Measurements from ENCODE around the gene VAV1. TPM values are rescaled to one million over a fixed set of nuclear protein-coding genes. Genes with fewer than 3 reads are reported as not detected.
A peak's percentile ranks its signal among the peaks of the same experiment; 100 is the strongest.

Gene VAV1
- total and polyA plus RNA-seq, 9 of the 15 experiments (the other 6 are each of a cell fraction or from before 2014, with no cell fraction given): 0.46 to 20.1 (median 11.1) TPM

DNA sequence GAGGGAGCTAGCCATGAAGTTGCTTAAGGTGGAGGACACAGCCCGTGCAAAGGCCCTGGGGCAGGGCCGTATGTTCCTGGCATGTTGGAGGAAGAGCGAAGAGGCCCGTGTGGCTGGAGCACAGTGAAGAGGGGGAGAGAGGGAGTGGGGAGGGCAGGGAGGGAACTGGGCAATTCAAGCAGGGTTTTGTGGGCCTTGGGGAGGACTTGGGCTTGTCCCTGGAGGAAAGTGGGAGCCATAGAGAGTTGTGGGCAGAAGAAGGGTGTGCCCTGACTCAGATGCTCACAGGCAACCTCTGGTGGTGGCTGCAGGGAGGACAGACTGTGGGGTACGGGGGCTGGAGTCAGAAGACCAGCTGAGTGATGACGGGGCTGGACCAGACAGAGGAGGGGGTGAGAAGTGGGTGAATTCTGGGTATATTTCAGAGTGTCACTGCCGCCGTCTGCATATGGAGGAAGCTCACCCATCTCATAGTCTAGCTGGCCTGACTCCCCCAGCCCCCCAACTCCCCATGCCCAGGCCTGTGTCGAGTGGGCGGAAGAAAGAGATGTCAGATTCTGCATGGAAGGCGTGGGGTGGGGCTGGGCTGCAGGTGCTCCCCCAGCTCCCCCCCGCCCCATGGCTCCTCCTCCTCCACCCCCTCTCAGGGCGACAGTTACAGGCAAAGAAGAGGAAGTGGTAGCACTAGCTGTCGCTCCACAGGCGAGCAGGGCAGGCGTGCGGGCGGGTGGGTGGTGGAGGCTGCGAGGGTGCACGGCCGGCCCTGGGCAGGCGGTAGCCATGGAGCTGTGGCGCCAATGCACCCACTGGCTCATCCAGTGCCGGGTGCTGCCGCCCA, at the start of gene VAV1 (continued):
- TF ChIP-seq TSHZ1 (CRISPR knock-in tag; IDR thresholded peaks at IDR 0.05) (no peak), MTA2 (IDR thresholded peaks at IDR 0.05; ENCODE audit: low read depth) (no peak), PHF20 (IDR thresholded peaks at IDR 0.05; ENCODE audit: partially characterized antibody) (peak; percentile 63), IRF9 (tag; IDR thresholded peaks at IDR 0.05) (no peak), ZFP30 (CRISPR knock-in tag; IDR thresholded peaks at IDR 0.05; ENCODE audit: borderline replicate concordance) (no peak), ZFP1 (CRISPR knock-in tag; IDR thresholded peaks at IDR 0.05) (no peak), FOS (IDR thresholded peaks at IDR 0.05; ENCODE audit: extremely low read depth, insufficient read length) (no peak), ZNF668 (CRISPR knock-in tag; IDR thresholded peaks at IDR 0.05) (no peak), PYGO2 (tag; IDR thresholded peaks at IDR 0.05) (no peak), MEF2D (tag; conservative IDR thresholded peaks at IDR 0.05; ENCODE audit: low read depth) (no peak), FOXP1 (CRISPR knock-in tag; IDR thresholded peaks at IDR 0.05) (no peak), RHOXF2B (CRISPR knock-in tag; conservative IDR thresholded peaks at IDR 0.05) (no peak), ZNF232 (CRISPR knock-in tag; IDR thresholded peaks at IDR 0.05) (no peak), HDGF (IDR thresholded peaks at IDR 0.05) (0 out of 2 replicates have a peak, but pooled peaks have one; percentile 18), ZNF318 (IDR thresholded peaks at IDR 0.05; ENCODE audit: borderline replicate concordance in 1 of 2, low read depth in 1 of 2) (no peak)

All from K562 (cell line).